Neural cell (in vitro differentiated cells): ENCODE measurements around the gene PPP2R1A. TPM values are rescaled to one million over a fixed set of nuclear protein-coding genes. Genes with fewer than 3 reads are reported as not detected.

Experiments
- H2AFZ ChIP-seq: fragments of 200-600, 300-800 bp; sonication (generic), shearing (Covaris generic); 2 replicates; pipeline ENCODE4 v1.6.0; 2014; ENCODE audit warnings: low read depth, mild to moderate bottlenecking, antibody characterized with exemption, low read length, moderate library complexity
- H3F3A ChIP-seq: fragments of 200-600 bp; shearing (Covaris generic); 2 replicates; pipeline ENCODE4 v1.6.1; 2016; ENCODE audit warnings: mild to moderate bottlenecking, moderate library complexity, mixed read lengths, antibody characterized with exemption, low read length; ENCODE audit not compliant: insufficient read depth, poor library complexity, severe bottlenecking
- H3K27ac ChIP-seq: fragments of 200-600, 300-800 bp; sonication (generic), shearing (Covaris generic); 2 replicates; pipeline ENCODE4 v1.5.1; 2014; ENCODE audit warnings: mild to moderate bottlenecking, low read length, moderate library complexity
- H3K27me3 ChIP-seq: fragments of 300-800, 200-600 bp; sonication (generic), shearing (Covaris generic); 2 replicates; pipeline ENCODE4 v1.6.0; 2014; ENCODE audit warnings: mild to moderate bottlenecking, low read depth, low read length, moderate library complexity; ENCODE audit not compliant: insufficient read depth
- H3K36me3 ChIP-seq: fragments of 300-800, 200-600 bp; sonication (generic), shearing (Covaris generic); 2 replicates; pipeline ENCODE4 v1.5.1; 2014; ENCODE audit warnings: mild to moderate bottlenecking, antibody characterized with exemption, low read length, moderate library complexity; ENCODE audit not compliant: insufficient read depth
- H3K4me2 ChIP-seq: fragments of 300-800, 200-600 bp; sonication (generic), shearing (Covaris generic); 2 replicates; pipeline ENCODE4 v1.6.0; 2014; ENCODE audit warnings: mild to moderate bottlenecking, low read length
- H3K4me3 ChIP-seq: fragments of 300-800, 200-600 bp; sonication (generic), shearing (Covaris generic); 2 replicates; pipeline ENCODE4 v1.5.1; 2014; ENCODE audit warnings: mild to moderate bottlenecking, low read length, moderate library complexity
- H3K79me2 ChIP-seq: fragments of 200-600 bp; shearing (Covaris generic); replicated peaks from 2 replicates; pipeline ENCODE4 v1.6.0; 2014; ENCODE audit warnings: mild to moderate bottlenecking, low read length, moderate library complexity; ENCODE audit not compliant: insufficient read depth
- H3K9ac ChIP-seq: fragments of 300-800, 200-600 bp; sonication (generic), shearing (Covaris generic); 2 replicates; pipeline ENCODE4 v1.6.1; 2016; ENCODE audit warnings: mild to moderate bottlenecking, low read length, mixed read lengths
- H3K9me2 ChIP-seq: fragments of 200-600 bp; shearing (Covaris generic); 2 replicates; pipeline ENCODE4 v1.6.1; 2016; ENCODE audit warnings: mild to moderate bottlenecking, low read length, mixed read lengths; ENCODE audit not compliant: insufficient read depth
- H3K9me3 ChIP-seq: fragments of 200-600, 300-800 bp; sonication (generic), shearing (Covaris generic); 2 replicates; pipeline ENCODE4 v1.6.1; 2016; ENCODE audit warnings: mild to moderate bottlenecking, mixed run types, low read length, moderate library complexity, mixed read lengths
- H4K20me1 ChIP-seq: fragments of 200-600 bp; shearing (Covaris generic); 2 replicates; pipeline ENCODE4 v1.6.1; 2016; ENCODE audit warnings: mild to moderate bottlenecking, mixed run types; ENCODE audit not compliant: insufficient read depth
- EP300 ChIP-seq: fragments of 450-650 bp; conservative IDR thresholded peaks from 2 replicates; pipeline ENCODE4 v1.6.1; 2014; ENCODE audit warnings: antibody characterized with exemption, mild to moderate bottlenecking, moderate library complexity; ENCODE audit not compliant: poor library complexity, severe bottlenecking
- EZH2 ChIP-seq: fragments of 200-600, 300-800 bp; shearing (Covaris generic), sonication (generic); IDR thresholded peaks from 2 replicates; pipeline ENCODE4 v1.6.1; 2014; ENCODE audit warnings: antibody characterized with exemption, low read length, borderline replicate concordance, mild to moderate bottlenecking; ENCODE audit not compliant: insufficient read depth, poor library complexity, severe bottlenecking
- MXI1 ChIP-seq: fragments of 450-650 bp; conservative IDR thresholded peaks from 2 replicates; pipeline ENCODE4 v1.6.1; 2014; ENCODE audit warnings: antibody characterized with exemption, mild to moderate bottlenecking; ENCODE audit not compliant: poor library complexity, severe bottlenecking
- POLR2AphosphoS5 ChIP-seq: IDR thresholded peaks from 2 replicates; pipeline ENCODE4 v1.6.1; 2012
- RAD21 ChIP-seq: fragments of 450-650 bp; conservative IDR thresholded peaks from 2 replicates; pipeline ENCODE4 v1.6.1; 2014; ENCODE audit warnings: antibody characterized with exemption, mild to moderate bottlenecking, moderate library complexity
- SMC3 ChIP-seq: fragments of 450-650 bp; conservative IDR thresholded peaks from 2 replicates; pipeline ENCODE4 v1.6.1; 2014; ENCODE audit warnings: antibody characterized with exemption, mild to moderate bottlenecking, moderate library complexity; ENCODE audit not compliant: poor library complexity
- TAF1 ChIP-seq: IDR thresholded peaks from 2 replicates; pipeline ENCODE4 v1.6.1; 2012; ENCODE audit warnings: low read depth
- polyA plus RNA-seq: library from polyadenylated mRNA; depleted of rRNA; stranded (reverse); fragments of >200 nt; gene quantifications from 2 replicates; pipeline ENCODE4 v1.2.3, GENCODE V29; 2014
- TF ChIP-seq, protein P1 (sequence below): IDR thresholded peaks from 2 replicates; pipeline ENCODE4 v1.6.1; 2012; ENCODE audit warnings: borderline replicate concordance
- TF ChIP-seq, protein P2 (sequence below): fragments of 450-650 bp; IDR thresholded peaks from 2 replicates; pipeline ENCODE4 v1.5.1; 2014; ENCODE audit warnings: antibody characterized with exemption, mild to moderate bottlenecking, moderate library complexity; ENCODE audit not compliant: poor library complexity, severe bottlenecking

The PPP2R1A gene
- polyA plus RNA-seq, 1 donor from 2014 or later: 394 TPM

DNA sequence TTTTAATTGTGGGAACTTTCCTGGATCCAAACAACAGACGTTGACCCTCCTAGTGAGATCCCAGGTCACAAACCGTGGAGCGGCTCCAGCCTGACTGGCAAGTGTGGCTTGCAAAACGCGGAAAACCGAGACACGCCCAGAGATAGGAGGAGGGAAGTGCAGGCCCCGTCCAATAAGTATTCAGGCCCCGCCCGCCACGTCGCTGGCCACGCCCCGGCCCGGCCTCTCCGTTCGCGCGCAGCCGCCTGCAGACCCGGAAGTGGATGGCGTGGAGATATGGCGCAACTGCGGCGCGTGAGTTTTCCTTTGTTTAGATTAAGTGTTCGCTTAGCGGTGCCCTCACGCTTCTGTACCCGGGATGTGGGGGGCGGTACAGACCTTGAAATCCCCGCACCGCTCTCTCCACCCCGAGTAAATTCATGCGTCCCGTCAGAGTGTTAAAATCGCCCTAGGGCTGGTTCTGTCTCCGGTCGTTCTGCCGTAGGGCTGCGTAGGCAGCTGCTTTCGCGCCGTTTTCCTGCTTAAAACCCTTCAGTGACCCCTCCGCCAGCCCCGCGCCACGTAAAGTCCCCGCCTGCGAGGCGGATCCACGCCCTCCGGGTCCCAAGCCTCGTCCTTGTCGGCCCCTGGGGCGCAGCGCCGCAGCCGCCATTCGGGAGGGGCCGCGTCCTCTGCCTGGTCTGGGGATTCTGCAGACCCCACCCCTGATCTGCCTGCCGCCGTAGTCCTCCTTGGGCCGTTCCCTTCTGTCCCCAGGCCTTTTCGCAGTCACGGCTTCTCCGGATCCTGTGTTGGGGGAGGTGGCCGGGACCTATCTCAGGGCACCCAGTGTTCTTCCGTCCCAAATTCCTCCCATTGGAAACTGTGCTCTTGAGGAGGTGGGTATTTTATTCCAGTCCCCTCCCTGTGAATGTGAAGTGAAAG lies 79.7 kb downstream of the PPP2R1A start, which contains the start of gene ZNF766:
Gene ZNF766 (plus strand): TSS at position 250 of the 924 bp plus-strand sequence. CDS start 27 bp downstream, at position 277.
- peak within 1 kb of the TSS; percentile 78 for H3K4me2 ChIP-seq
- peaks cover 5% of the 10 kb centered on the region for H3K36me3 ChIP-seq
- H3K9me3 ChIP-seq: no peaks in the 10 kb centered on the region
- peak within 1 kb of the TSS; percentile 98 for H3K27ac ChIP-seq
- peaks cover 37% of the 10 kb centered on the region for H3K79me2 ChIP-seq
- peak within 1 kb of the TSS; percentile 97 for H2AFZ ChIP-seq
- H3K9me2 ChIP-seq: no peaks in the 10 kb centered on the region
- H3K4me3 ChIP-seq: peak within 1 kb of the TSS; percentile 100
- TF ChIP-seq EZH2 (no peak), POLR2AphosphoS5 (peak; percentile 97), RAD21 (no peak), MXI1 (peak; percentile 95), TAF1 (peak; percentile 86), SMC3 (peak; percentile 31), EP300 (peak; percentile 54)
- TF ChIP-seq, protein P1, sequence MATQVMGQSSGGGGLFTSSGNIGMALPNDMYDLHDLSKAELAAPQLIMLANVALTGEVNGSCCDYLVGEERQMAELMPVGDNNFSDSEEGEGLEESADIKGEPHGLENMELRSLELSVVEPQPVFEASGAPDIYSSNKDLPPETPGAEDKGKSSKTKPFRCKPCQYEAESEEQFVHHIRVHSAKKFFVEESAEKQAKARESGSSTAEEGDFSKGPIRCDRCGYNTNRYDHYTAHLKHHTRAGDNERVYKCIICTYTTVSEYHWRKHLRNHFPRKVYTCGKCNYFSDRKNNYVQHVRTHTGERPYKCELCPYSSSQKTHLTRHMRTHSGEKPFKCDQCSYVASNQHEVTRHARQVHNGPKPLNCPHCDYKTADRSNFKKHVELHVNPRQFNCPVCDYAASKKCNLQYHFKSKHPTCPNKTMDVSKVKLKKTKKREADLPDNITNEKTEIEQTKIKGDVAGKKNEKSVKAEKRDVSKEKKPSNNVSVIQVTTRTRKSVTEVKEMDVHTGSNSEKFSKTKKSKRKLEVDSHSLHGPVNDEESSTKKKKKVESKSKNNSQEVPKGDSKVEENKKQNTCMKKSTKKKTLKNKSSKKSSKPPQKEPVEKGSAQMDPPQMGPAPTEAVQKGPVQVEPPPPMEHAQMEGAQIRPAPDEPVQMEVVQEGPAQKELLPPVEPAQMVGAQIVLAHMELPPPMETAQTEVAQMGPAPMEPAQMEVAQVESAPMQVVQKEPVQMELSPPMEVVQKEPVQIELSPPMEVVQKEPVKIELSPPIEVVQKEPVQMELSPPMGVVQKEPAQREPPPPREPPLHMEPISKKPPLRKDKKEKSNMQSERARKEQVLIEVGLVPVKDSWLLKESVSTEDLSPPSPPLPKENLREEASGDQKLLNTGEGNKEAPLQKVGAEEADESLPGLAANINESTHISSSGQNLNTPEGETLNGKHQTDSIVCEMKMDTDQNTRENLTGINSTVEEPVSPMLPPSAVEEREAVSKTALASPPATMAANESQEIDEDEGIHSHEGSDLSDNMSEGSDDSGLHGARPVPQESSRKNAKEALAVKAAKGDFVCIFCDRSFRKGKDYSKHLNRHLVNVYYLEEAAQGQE: peak; percentile 94
- TF ChIP-seq, protein P2, sequence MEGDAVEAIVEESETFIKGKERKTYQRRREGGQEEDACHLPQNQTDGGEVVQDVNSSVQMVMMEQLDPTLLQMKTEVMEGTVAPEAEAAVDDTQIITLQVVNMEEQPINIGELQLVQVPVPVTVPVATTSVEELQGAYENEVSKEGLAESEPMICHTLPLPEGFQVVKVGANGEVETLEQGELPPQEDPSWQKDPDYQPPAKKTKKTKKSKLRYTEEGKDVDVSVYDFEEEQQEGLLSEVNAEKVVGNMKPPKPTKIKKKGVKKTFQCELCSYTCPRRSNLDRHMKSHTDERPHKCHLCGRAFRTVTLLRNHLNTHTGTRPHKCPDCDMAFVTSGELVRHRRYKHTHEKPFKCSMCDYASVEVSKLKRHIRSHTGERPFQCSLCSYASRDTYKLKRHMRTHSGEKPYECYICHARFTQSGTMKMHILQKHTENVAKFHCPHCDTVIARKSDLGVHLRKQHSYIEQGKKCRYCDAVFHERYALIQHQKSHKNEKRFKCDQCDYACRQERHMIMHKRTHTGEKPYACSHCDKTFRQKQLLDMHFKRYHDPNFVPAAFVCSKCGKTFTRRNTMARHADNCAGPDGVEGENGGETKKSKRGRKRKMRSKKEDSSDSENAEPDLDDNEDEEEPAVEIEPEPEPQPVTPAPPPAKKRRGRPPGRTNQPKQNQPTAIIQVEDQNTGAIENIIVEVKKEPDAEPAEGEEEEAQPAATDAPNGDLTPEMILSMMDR: no peak
- no peaks in the 10 kb centered on the region for H3F3A ChIP-seq
- no peaks in the 10 kb centered on the region for H3K27me3 ChIP-seq
- no peaks in the 10 kb centered on the region for H4K20me1 ChIP-seq
- H3K9ac ChIP-seq: peak within 1 kb of the TSS; percentile 100

DNA sequence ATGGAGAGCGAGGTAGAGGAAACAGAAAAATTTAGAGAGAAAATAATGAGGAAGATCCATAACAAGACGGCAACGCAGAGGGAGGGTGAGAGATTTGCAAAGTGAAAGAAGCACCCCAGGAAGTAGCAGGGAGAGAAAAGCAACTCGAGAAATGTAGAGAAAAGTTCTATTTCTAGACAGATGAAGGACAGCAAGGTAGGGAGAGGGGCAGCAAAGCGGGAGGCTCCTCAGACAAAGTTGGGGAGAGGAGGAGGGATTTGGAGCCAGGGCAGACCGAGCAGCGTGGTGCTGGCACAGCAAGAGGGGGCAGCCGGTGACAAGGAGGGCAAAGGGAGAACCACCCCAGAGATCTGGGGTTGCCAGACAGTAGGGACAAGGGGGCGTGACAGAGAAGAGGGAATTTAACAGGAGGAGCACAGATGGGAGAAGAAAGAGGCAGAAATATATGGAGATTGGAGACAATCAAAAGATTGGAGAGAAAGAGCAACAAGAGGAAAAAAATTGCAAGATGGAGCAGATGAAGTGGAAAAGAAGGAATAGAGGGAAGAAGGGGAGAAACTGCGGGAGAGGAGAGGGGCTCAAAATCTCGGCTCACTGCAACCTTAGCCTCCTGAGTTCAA lies 80.5 kb downstream of the PPP2R1A start:
- Histone ChIP-seq H2AFZ (peak overlapping the region; percentile 97), H3K4me3 (peak overlapping the region; percentile 100), H3K27ac (peak overlapping the region; percentile 98), H3K79me2 (peaks cover 40% of the 10 kb centered on the region), H4K20me1 (no peaks in the 10 kb centered on the region), H3K36me3 (peaks cover 5% of the 10 kb centered on the region), H3F3A (no peaks in the 10 kb centered on the region), H3K9me3 (no peaks in the 10 kb centered on the region), H3K4me2 (peak overlapping the region; percentile 78), H3K27me3 (no peaks in the 10 kb centered on the region), H3K9ac (peak overlapping the region; percentile 100), H3K9me2 (no peaks in the 10 kb centered on the region)
- TF ChIP-seq SMC3 (no peak), EZH2 (no peak), MXI1 (no peak), RAD21 (no peak), EP300 (no peak), TAF1 (no peak), POLR2AphosphoS5 (no peak)
- TF ChIP-seq, protein P2: no peak
- TF ChIP-seq, protein P1: no peak
